Endothelial cell of umbilical vein (primary cell): ENCODE data around the gene CMIP. TPM values are rescaled to one million over a fixed set of nuclear protein-coding genes. Genes with fewer than 3 reads are reported as not detected.

Source experiments
- BruUV-seq: library from RNA; stranded (reverse); fragments of 400-500 nt; replicated peaks from 2 replicates; lab custom pipeline; 2021; lab: Mats Ljungman, UMichigan
- CTCF ChIA-PET: fragments of 300-600, 350-600 bp; sonication (Branson Sonifier 250); formaldehyde crosslinking; loops from one replicate; lab custom pipeline; 2021; ENCODE audit warnings: antibody characterized with exemption, inconsistent platforms; lab: Charles Lee
- POLR2A ChIA-PET: fragments of 300-600, 350-600 bp; sonication (Branson Sonifier 250); formaldehyde crosslinking; loops from one replicate; lab custom pipeline; 2021; ENCODE audit warnings: antibody characterized with exemption, inconsistent platforms; lab: Charles Lee
- DNase-seq: peaks from one replicate; pipeline ENCODE4 v3.0.0-alpha.2; 2011; ENCODE audit warnings: low read depth, low spot score
- FAIRE-seq: peaks from 2 replicates; lab custom pipeline; 2011; peaks lifted over from hg19 to GRCh38; lab: Jason Lieb, UNC
- H2AFZ ChIP-seq: 2 replicates; pipeline ENCODE4 v1.6.0; 2012; ENCODE audit warnings: low read depth, low read length, control low read depth, inconsistent platforms
- H3K27ac ChIP-seq: 2 replicates; pipeline ENCODE4 v1.5.1; 2011; ENCODE audit warnings: low read depth, mild to moderate bottlenecking, control low read depth, low read length, moderate library complexity; ENCODE audit not compliant: insufficient read depth
- H3K27me3 ChIP-seq, 2 experiments: 2 replicates each; pipeline versions ENCODE4 v1.6.0 to v1.6.1; 2011; ENCODE audit warnings: low read length in 2 of 2, mixed read lengths in 1 of 2; ENCODE audit not compliant: control insufficient read depth in 2 of 2, insufficient read depth in 2 of 2
- H3K36me3 ChIP-seq, 2 experiments: 2 replicates in 1 of 2; 3 replicates in 1 of 2; pipeline ENCODE4 v1.5.1; 2011; ENCODE audit warnings: low read length in 2 of 2, mild to moderate bottlenecking in 1 of 2, moderate library complexity in 1 of 2; ENCODE audit not compliant: control insufficient read depth in 2 of 2, insufficient read depth in 2 of 2; ENCODE audit errors: extremely low read depth in 1 of 2
- H3K4me1 ChIP-seq: 3 replicates; pipeline ENCODE4 v1.5.1; 2011; ENCODE audit warnings: mild to moderate bottlenecking, low read length; ENCODE audit not compliant: control insufficient read depth, insufficient read depth; ENCODE audit errors: extremely low read depth
- H3K4me2 ChIP-seq: 2 replicates; pipeline ENCODE4 v1.6.1; 2011; ENCODE audit warnings: low read length, control low read depth, mixed read lengths; ENCODE audit not compliant: insufficient read depth
- H3K4me3 ChIP-seq, 3 experiments: fragments of 200-600 bp in 1 of 3; sonication (generic), shearing (Covaris generic) in 1 of 3; replicated peaks in 1 of 3; 2 replicates each; pipeline ENCODE4 v1.5.1; 2011 to 2016; ENCODE audit warnings: control low read depth in 3 of 3, low read length in 3 of 3, mild to moderate bottlenecking in 2 of 3, inconsistent platforms in 1 of 3, low read depth in 1 of 3, moderate library complexity in 1 of 3; ENCODE audit not compliant: insufficient read depth in 1 of 3
- H3K79me2 ChIP-seq: 2 replicates; pipeline ENCODE4 v1.6.0; 2012; ENCODE audit warnings: low read length, inconsistent platforms; ENCODE audit not compliant: control insufficient read depth, insufficient read depth
- H3K9ac ChIP-seq: replicated peaks from 2 replicates; pipeline ENCODE3; 2011; ENCODE audit warnings: low read length, control low read depth; ENCODE audit not compliant: insufficient read depth; ENCODE audit errors: extremely low read depth
- H3K9me1 ChIP-seq: replicated peaks from 3 replicates; pipeline ENCODE4 v1.6.0; 2011; ENCODE audit warnings: mild to moderate bottlenecking, low read length; ENCODE audit not compliant: control insufficient read depth, insufficient read depth; ENCODE audit errors: extremely low read depth
- H3K9me3 ChIP-seq: replicated peaks from 2 replicates; pipeline ENCODE4 v1.5.1; 2012; ENCODE audit warnings: low read length, inconsistent platforms; ENCODE audit not compliant: control insufficient read depth, insufficient read depth
- H4K20me1 ChIP-seq: replicated peaks from 2 replicates; pipeline ENCODE3; 2011; ENCODE audit warnings: mild to moderate bottlenecking, low read length; ENCODE audit not compliant: control insufficient read depth, insufficient read depth; ENCODE audit errors: extremely low read depth
- CTCF ChIP-seq, 2 donors: IDR thresholded peaks; 1 replicate in 1 of 2; 2 replicates in 1 of 2; pipeline ENCODE4 v1.5.1; 2011; ENCODE audit warnings: low read length in 2 of 2, mild to moderate bottlenecking in 2 of 2, moderate library complexity in 2 of 2, control low read depth in 1 of 2, inconsistent platforms in 1 of 2, low read depth in 1 of 2; ENCODE audit not compliant: insufficient read depth in 1 of 2; ENCODE audit errors: extremely low read depth in 1 of 2
- EZH2 ChIP-seq: IDR thresholded peaks from 2 replicates; pipeline ENCODE4 v1.6.1; 2012; ENCODE audit warnings: borderline replicate concordance, low read depth, mild to moderate bottlenecking, moderate library complexity, low read length, inconsistent platforms; ENCODE audit not compliant: severe bottlenecking
- FOS ChIP-seq: IDR thresholded peaks from 2 replicates; pipeline ENCODE4 v1.6.1; 2011; ENCODE audit warnings: mild to moderate bottlenecking, low read length, moderate library complexity, borderline replicate concordance; ENCODE audit not compliant: insufficient read depth
- GATA2 ChIP-seq: IDR thresholded peaks from 2 replicates; pipeline ENCODE4 v1.7.0; 2011; ENCODE audit warnings: low read depth, mild to moderate bottlenecking, moderate library complexity, mixed read lengths, low read length; ENCODE audit not compliant: insufficient read length, insufficient read depth
- JUN ChIP-seq: IDR thresholded peaks from 2 replicates; pipeline ENCODE4 v1.6.1; 2011; ENCODE audit warnings: borderline replicate concordance, low read depth; ENCODE audit not compliant: insufficient read length, insufficient read depth
- MAX ChIP-seq: IDR thresholded peaks from 2 replicates; pipeline ENCODE4 v1.6.1; 2011; ENCODE audit not compliant: insufficient read depth, insufficient read length
- MYC ChIP-seq: IDR thresholded peaks from one replicate; pipeline ENCODE4 v1.6.1; 2011; ENCODE audit warnings: mild to moderate bottlenecking, low read depth, low read length
- POLR2A ChIP-seq: IDR thresholded peaks from 2 replicates; pipeline ENCODE4 v1.6.1; 2012; ENCODE audit warnings: low read depth, mild to moderate bottlenecking, control low read depth, low read length
- POLR2AphosphoS5 ChIP-seq: IDR thresholded peaks from 2 replicates; pipeline ENCODE4 v1.6.1; 2012; ENCODE audit warnings: low read depth, mild to moderate bottlenecking, control low read depth, low read length, moderate library complexity; ENCODE audit not compliant: insufficient read depth
- dilution Hi-C: fragments of 300-500 bp; cut with MboI; formaldehyde crosslinking; loops from one replicate; pipeline ENCODE4 v1.15.0; 2019; ENCODE audit warnings: low sequenced_read_pairs; ENCODE audit not compliant: extremely low pct_ligation_motif_present
- intact Hi-C: fragments of 100-400 bp; cut with micrococcal nuclease; formaldehyde crosslinking; loops from one replicate; pipeline ENCODE4 v1.10.0; 2022
- polyA plus RNA-seq, 4 experiments: library from polyadenylated mRNA; depleted of rRNA in 3 of 4; stranded (reverse) in 3 of 4; unstranded in 1 of 4; fragments of >200 nt; gene quantifications; 2 replicates each; pipeline versions ENCODE4 v1.2.1 to v1.2.3, GENCODE V29; 2011 to 2012; ENCODE audit warnings: missing spikeins in 1 of 4
- total RNA-seq: library from RNA; stranded (reverse); gene quantifications from 2 replicates; pipeline ENCODE4 v1.2.3, GENCODE V29; 2021

The CMIP gene
- total and polyA plus RNA-seq, 2 donors (not counting 3 experiments of a cell fraction or from before 2014, with no cell fraction given): 29.0 to 101 TPM

GRCh38 chr16:81715358-81716196 lies 271.0 kb downstream of the CMIP start:
- DNase-seq (no peak), FAIRE-seq (no peak)
- Histone ChIP-seq H3K9me1 (no peaks in the 10 kb centered on the region), H3K4me3 (no peak overlapping the region), H3K4me1 (peaks cover 24% of the 10 kb centered on the region), H3K27ac (no peak overlapping the region), H3K36me3 (no peaks in the 10 kb centered on the region), H4K20me1 (no peaks in the 10 kb centered on the region), H3K9me3 (no peaks in the 10 kb centered on the region), H2AFZ (no peak overlapping the region), H3K9ac (no peak overlapping the region), H3K79me2 (no peaks in the 10 kb centered on the region), H3K4me2 (no peak overlapping the region), H3K27me3 (no peaks in the 10 kb centered on the region)
- no TSS peak for BruUV-seq
- TF ChIP-seq JUN (no peak), EZH2 (no peak), CTCF (IDR thresholded peaks at IDR 0.05; ENCODE audit: extremely low read depth in 1 of 2, insufficient read depth in 1 of 2, low read depth in 1 of 2, low read length in 2 of 2) (no peak), POLR2A (no peak), GATA2 (no peak), MAX (no peak), FOS (no peak), POLR2AphosphoS5 (no peak), MYC (no peak)
- ChIA-PET CTCF (interaction anchor here (0.7 to 1.4 kb wide), 3 partner anchors 14 to 184 kb away, joined by 4 read pairs; no protein-coding TSS in a partner anchor), POLR2A (no interaction called here)
- intact Hi-C loops: no loop called here
- dilution Hi-C loops: no loop called here
